HFFc6 (cell line): ENCODE results near the gene ARHGAP15. TPM values are rescaled to one million over a fixed set of nuclear protein-coding genes. Genes with fewer than 3 reads are reported as not detected.

ENCODE experiments used
- DNase-seq: peaks from one replicate; pipeline ENCODE4 v3.0.0-alpha.2; 2018
- H3K27ac Mint-ChIP-seq: 2 replicates; pipeline ENCODE4 v1.8.0; 2020; ENCODE audit warnings: mild to moderate bottlenecking, mixed read lengths
- H3K27me3 Mint-ChIP-seq: 2 replicates; pipeline ENCODE4 v1.8.0; 2021; ENCODE audit warnings: mild to moderate bottlenecking, moderate library complexity, mixed read lengths; ENCODE audit not compliant: insufficient read depth
- H3K36me3 Mint-ChIP-seq: 2 replicates; pipeline ENCODE4 v1.8.0; 2021; ENCODE audit warnings: low read depth, mixed read lengths
- H3K4me1 Mint-ChIP-seq: 2 replicates; pipeline ENCODE4 v1.8.0; 2020; ENCODE audit warnings: low read depth, mixed read lengths
- H3K4me3 Mint-ChIP-seq: 2 replicates; pipeline ENCODE4 v1.8.0; 2020; ENCODE audit warnings: mild to moderate bottlenecking, moderate library complexity, mixed read lengths
- H3K9me3 Mint-ChIP-seq: 2 replicates; pipeline ENCODE4 v1.8.0; 2020; ENCODE audit warnings: mild to moderate bottlenecking, mixed read lengths
- CTCF ChIP-seq: fragments of 200-600 bp; sonication (generic); IDR thresholded peaks from 2 replicates; pipeline ENCODE4 v1.5.0; 2021; ENCODE audit warnings: antibody characterized with exemption, mild to moderate bottlenecking
- total RNA-seq, 6 experiments: library from RNA; stranded (reverse); fragmentation: NEBNext Ultra II Directional; extraction: Animal tissue kit (Norgen Biotek cat#: 25700); gene quantifications; 2 replicates in 1 of 6; 3 replicates in 5 of 6; pipeline ENCODE4 v1.2.3, GENCODE V29; 2021

The ARHGAP15 gene
- total RNA-seq, 6 experiments from 2014 or later: not detected

- DNase-seq: no peak
- TF ChIP-seq CTCF: no peak
- no peak overlapping the region for H3K27ac Mint-ChIP-seq
- H3K36me3 Mint-ChIP-seq: no peaks in the 10 kb centered on the region
- no peak overlapping the region for H3K4me3 Mint-ChIP-seq
- H3K4me1 Mint-ChIP-seq: no peaks in the 10 kb centered on the region
- H3K9me3 Mint-ChIP-seq: no peaks in the 10 kb centered on the region
- H3K27me3 Mint-ChIP-seq: peaks cover 4% of the 10 kb centered on the region; the same call in 1 of the 2 replicates
Measured at GRCh38 chr2:143169105-143169504, 39.9 kb downstream of the ARHGAP15 start.

- Mint-ChIP-seq H3K27ac (no peak overlapping the region), H3K27me3 (peaks cover 4% of the 10 kb centered on the region; the same call in 1 of the 2 replicates), H3K36me3 (no peaks in the 10 kb centered on the region), H3K4me3 (no peak overlapping the region; the same call in 1 of the 2 replicates), H3K4me1 (no peaks in the 10 kb centered on the region), H3K9me3 (no peaks in the 10 kb centered on the region)
- peak; percentile 11 for DNase-seq
- peak; percentile 52 for TF ChIP-seq CTCF
Measured at GRCh38 chr2:143171817-143172216, 42.6 kb downstream of the ARHGAP15 start.

- H3K9me3 Mint-ChIP-seq: no peaks in the 10 kb centered on the region
- no peak overlapping the region for H3K4me3 Mint-ChIP-seq
- H3K36me3 Mint-ChIP-seq: no peaks in the 10 kb centered on the region
- no peak for DNase-seq
- no peaks in the 10 kb centered on the region for H3K4me1 Mint-ChIP-seq
- H3K27ac Mint-ChIP-seq: no peak overlapping the region
- no peak for TF ChIP-seq CTCF
- peaks cover 4% of the 10 kb centered on the region; the same call in 1 of the 2 replicates for H3K27me3 Mint-ChIP-seq
Measured at GRCh38 chr2:143175438-143175837, 46.2 kb downstream of the ARHGAP15 start.

GRCh38 chr2:143176606-143177005 lies 47.4 kb downstream of the ARHGAP15 start:
- TF ChIP-seq CTCF: no peak
- Mint-ChIP-seq H3K4me3 (peak overlapping the region; percentile 76; the same call in 1 of the 2 replicates), H3K36me3 (no peaks in the 10 kb centered on the region), H3K4me1 (no peaks in the 10 kb centered on the region), H3K27me3 (no peaks in the 10 kb centered on the region), H3K27ac (no peak overlapping the region), H3K9me3 (peaks cover 3% of the 10 kb centered on the region; the same call in 1 of the 2 replicates)
- DNase-seq: no peak

GRCh38 chr2:143177096-143177786 lies 48.0 kb downstream of the ARHGAP15 start:
- Mint-ChIP-seq H3K36me3 (no peaks in the 10 kb centered on the region), H3K9me3 (peaks cover 6% of the 10 kb centered on the region; the same call in 1 of the 2 replicates), H3K4me1 (no peaks in the 10 kb centered on the region), H3K27me3 (no peaks in the 10 kb centered on the region), H3K27ac (no peak overlapping the region), H3K4me3 (peak overlapping the region; percentile 76; the same call in 1 of the 2 replicates)
- no peak for TF ChIP-seq CTCF
- DNase-seq: no peak
